Measurements from ENCODE around the gene GOLPH3.

The GOLPH3 gene

GRCh38 chr5:32170303-32171151 is 3.6 kb downstream of the GOLPH3 start:
- peak; percentile 64 to 87 for DNase-seq

GRCh38 chr5:32168460-32169033 is 5.6 kb downstream of the GOLPH3 start:
- DNase-seq, result peak in 1 of 2 experiments; percentile 52

GRCh38 chr5:32165597-32165996 is 8.5 kb downstream of the GOLPH3 start:
- DNase-seq, result no peak

- DNase-seq, result no peak
Measured at GRCh38 chr5:32163785-32164184, 10.3 kb downstream of the GOLPH3 start.

- DNase-seq, result no peak
Measured at GRCh38 chr5:32163053-32163452, 11.1 kb downstream of the GOLPH3 start.

GRCh38 chr5:32160228-32160627 is 13.9 kb downstream of the GOLPH3 start:
- no peak for DNase-seq

- DNase-seq, result no peak
Measured at GRCh38 chr5:32159328-32160072, 14.6 kb downstream of the GOLPH3 start.

- DNase-seq, result no peak
Measured at GRCh38 chr5:32158679-32158975, 15.5 kb downstream of the GOLPH3 start.

- DNase-seq, result no peak
Measured at GRCh38 chr5:32157078-32157477, 17.0 kb downstream of the GOLPH3 start.

GRCh38 chr5:32156635-32157034 is 17.5 kb downstream of the GOLPH3 start:
- DNase-seq, result no peak

- no peak for DNase-seq
Measured at GRCh38 chr5:32155211-32155610, 18.9 kb downstream of the GOLPH3 start.

- no peak for DNase-seq
Measured at GRCh38 chr5:32153723-32154122, 20.4 kb downstream of the GOLPH3 start.

GRCh38 chr5:32151198-32151597 is 22.9 kb downstream of the GOLPH3 start:
- DNase-seq, result no peak

GRCh38 chr5:32150366-32150765 is 23.8 kb downstream of the GOLPH3 start:
- no peak for DNase-seq

- no peak for DNase-seq
Measured at GRCh38 chr5:32147959-32148358, 26.2 kb downstream of the GOLPH3 start.

GRCh38 chr5:32147236-32147635 is 26.9 kb downstream of the GOLPH3 start:
- no peak for DNase-seq

- DNase-seq, result no peak
Measured at GRCh38 chr5:32145378-32145777, 28.7 kb downstream of the GOLPH3 start.

- no peak for DNase-seq
Measured at GRCh38 chr5:32144378-32145207, 29.5 kb downstream of the GOLPH3 start.

- DNase-seq, result peak in 1 of 2 experiments; percentile 38
Measured at GRCh38 chr5:32143617-32144377, 30.3 kb downstream of the GOLPH3 start.

GRCh38 chr5:32138839-32139493 is 35.2 kb downstream of the GOLPH3 start:
- no peak for DNase-seq

- DNase-seq, result no peak
Measured at GRCh38 chr5:32136342-32136741, 37.8 kb downstream of the GOLPH3 start.

- no peak for DNase-seq
Measured at GRCh38 chr5:32135086-32135485, 39.0 kb downstream of the GOLPH3 start.

Measured in NCI-H524 (cell line).